GM06990 (cell line): ENCODE measurements around the gene STX2.

ENCODE experiments used
- DNase-seq: peaks from one replicate; pipeline ENCODE4 v3.0.0-alpha.2; 2011; ENCODE audit not compliant: insufficient read length; ENCODE audit errors: extremely low read depth
- H3K27me3 ChIP-seq: replicated peaks from 2 replicates; pipeline ENCODE4 v1.6.0; 2011; ENCODE audit warnings: low read length; ENCODE audit not compliant: control insufficient read depth, insufficient read depth
- H3K36me3 ChIP-seq: 2 replicates; pipeline ENCODE4 v1.5.1; 2011; ENCODE audit warnings: low read length; ENCODE audit not compliant: control insufficient read depth, insufficient read depth
- H3K4me3 ChIP-seq: replicated peaks from 2 replicates; pipeline ENCODE4 v1.5.1; 2011; ENCODE audit warnings: low read depth, mild to moderate bottlenecking, control low read depth, low read length
- CTCF ChIP-seq: IDR thresholded peaks from 2 replicates; pipeline ENCODE4 v1.5.1; 2011; ENCODE audit warnings: low read length, control low read depth, mild to moderate bottlenecking, inconsistent platforms; ENCODE audit not compliant: insufficient read depth, poor library complexity, severe bottlenecking

Gene STX2

GRCh38 chr12:130835011-130835410 lies 4.0 kb downstream of the STX2 start:
- TF ChIP-seq CTCF: no peak
- Histone ChIP-seq H3K36me3 (no peaks in the 10 kb centered on the region), H3K27me3 (no peaks in the 10 kb centered on the region), H3K4me3 (no peak overlapping the region)
- DNase-seq: no peak

GRCh38 chr12:130832561-130833209 lies 6.4 kb downstream of the STX2 start:
- DNase-seq: no peak
- no peak for TF ChIP-seq CTCF
- no peaks in the 10 kb centered on the region for H3K27me3 ChIP-seq
- no peak overlapping the region for H3K4me3 ChIP-seq
- H3K36me3 ChIP-seq: no peaks in the 10 kb centered on the region

- Histone ChIP-seq H3K27me3 (no peaks in the 10 kb centered on the region), H3K36me3 (no peaks in the 10 kb centered on the region), H3K4me3 (no peak overlapping the region)
- no peak for TF ChIP-seq CTCF
- no peak for DNase-seq
Measured at GRCh38 chr12:130831876-130832405, 7.1 kb downstream of the STX2 start.

- TF ChIP-seq CTCF: no peak
- DNase-seq: no peak
- H3K36me3 ChIP-seq: no peaks in the 10 kb centered on the region
- H3K4me3 ChIP-seq: no peak overlapping the region
- H3K27me3 ChIP-seq: no peaks in the 10 kb centered on the region
Measured at GRCh38 chr12:130831246-130831645, 7.8 kb downstream of the STX2 start.

- no peak for DNase-seq
- no peaks in the 10 kb centered on the region for H3K36me3 ChIP-seq
- H3K27me3 ChIP-seq: no peaks in the 10 kb centered on the region
- no peak overlapping the region for H3K4me3 ChIP-seq
- TF ChIP-seq CTCF: no peak
Measured at GRCh38 chr12:130830246-130830551, 8.9 kb downstream of the STX2 start.
